ENCODE results near the gene KRTAP2-2. TPM values are rescaled to one million over a fixed set of nuclear protein-coding genes. Genes with fewer than 3 reads are reported as not detected.
"Not testable (repeated sequence)": the region's sequence is repeated elsewhere in the genome, so short reads cannot be mapped to it uniquely, and the experiment has no call there.

The KRTAP2-2 gene
- total and polyA plus RNA-seq, 4 donors: not detected

GRCh38 chr17:41065829-41066624 is 11.0 kb upstream of the KRTAP2-2 start, which contains the start of gene KRTAP2-4:
Gene KRTAP2-4 (minus strand): TSS chr17:41065879. CDS start chr17:41065845, 34 bp downstream.
- intact Hi-C loops (cut with DNase I): no loop called here
- H3K27ac ChIP-seq (ENCODE audit: low read depth in 1 of 2, low read length in 2 of 2): no peak within 1 kb of the TSS
- H3K4me1 ChIP-seq (ENCODE audit: control insufficient read depth in 1 of 2, insufficient read depth in 2 of 2, low read length in 2 of 2): no peaks in the 10 kb centered on the region
- DNase-seq (no peak), ATAC-seq (ENCODE audit: low FRiP score) (no peak)
- no peaks in the 10 kb centered on the region for H3K36me3 ChIP-seq (ENCODE audit: control insufficient read depth in 1 of 2, insufficient read depth in 2 of 2, low read length in 1 of 2)
- no peaks in the 10 kb centered on the region for H3K27me3 ChIP-seq (ENCODE audit: control insufficient read depth in 1 of 2, insufficient read depth in 2 of 2, low read length in 1 of 2)
- no peak within 1 kb of the TSS for H3K4me3 ChIP-seq (ENCODE audit: low read length in 2 of 2)
- WGBS, 2 donors: 84 to 91% methylated on average over 6 of the region's 6 CpGs
- H3K9me3 ChIP-seq (ENCODE audit: control insufficient read depth, low read length): no peaks in the 10 kb centered on the region

- 68 to 74% methylated on average over 6 to 7 of the region's 16 CpGs for WGBS, 2 donors
- H3K4me3 ChIP-seq (ENCODE audit: low read length in 2 of 2); intact Hi-C loops (cut with DNase I); H3K9me3 ChIP-seq (ENCODE audit: control insufficient read depth, low read length); H3K27me3 ChIP-seq (ENCODE audit: control insufficient read depth in 1 of 2, insufficient read depth in 2 of 2, low read length in 1 of 2); H3K4me1 ChIP-seq (ENCODE audit: control insufficient read depth in 1 of 2, insufficient read depth in 2 of 2, low read length in 2 of 2); DNase-seq; H3K36me3 ChIP-seq (ENCODE audit: control insufficient read depth in 1 of 2, insufficient read depth in 2 of 2, low read length in 1 of 2); H3K27ac ChIP-seq (ENCODE audit: low read depth in 1 of 2, low read length in 2 of 2); ATAC-seq (ENCODE audit: low FRiP score): not testable (repeated sequence)
These were observed 10.1 kb upstream of the KRTAP2-2 start for GRCh38 chr17:41065016-41065689.

GRCh38 chr17:41064301-41064700 is 9.3 kb upstream of the KRTAP2-2 start:
- 88 to 93% methylated on average over 1 of the region's 1 CpG for WGBS, 2 donors
- no peak overlapping the region for H3K4me3 ChIP-seq (ENCODE audit: low read length in 2 of 2)
- intact Hi-C loops (cut with DNase I): no loop called here

GRCh38 chr17:41063449-41063848 is 8.4 kb upstream of the KRTAP2-2 start:
- 89 to 90% methylated on average over 4 of the region's 4 CpGs for WGBS, 2 donors
- ATAC-seq (ENCODE audit: low FRiP score): no peak

More at GRCh38 chr17:41064301-41064700, 9.3 kb upstream of the KRTAP2-2 start:
- ATAC-seq (ENCODE audit: low FRiP score): no peak
- DNase-seq: no peak
- Histone ChIP-seq H3K4me1 (ENCODE audit: control insufficient read depth in 1 of 2, insufficient read depth in 2 of 2, low read length in 2 of 2) (no peaks in the 10 kb centered on the region), H3K27ac (ENCODE audit: low read depth in 1 of 2, low read length in 2 of 2) (no peak overlapping the region), H3K27me3 (ENCODE audit: control insufficient read depth in 1 of 2, insufficient read depth in 2 of 2, low read length in 1 of 2) (no peaks in the 10 kb centered on the region), H3K36me3 (ENCODE audit: control insufficient read depth in 1 of 2, insufficient read depth in 2 of 2, low read length in 1 of 2) (no peaks in the 10 kb centered on the region), H3K9me3 (ENCODE audit: control insufficient read depth, low read length) (no peaks in the 10 kb centered on the region)

GRCh38 chr17:41061964-41062363 is 6.9 kb upstream of the KRTAP2-2 start:
- Histone ChIP-seq H3K4me1 (ENCODE audit: control insufficient read depth in 1 of 2, insufficient read depth in 2 of 2, low read length in 2 of 2) (no peaks in the 10 kb centered on the region), H3K36me3 (ENCODE audit: control insufficient read depth in 1 of 2, insufficient read depth in 2 of 2, low read length in 1 of 2) (no peaks in the 10 kb centered on the region), H3K4me3 (ENCODE audit: low read length in 2 of 2) (no peak overlapping the region), H3K27ac (ENCODE audit: low read depth in 1 of 2, low read length in 2 of 2) (peak overlapping the region in 1 of 2 donors; percentile 3), H3K27me3 (ENCODE audit: control insufficient read depth in 1 of 2, insufficient read depth in 2 of 2, low read length in 1 of 2) (no peaks in the 10 kb centered on the region), H3K9me3 (ENCODE audit: control insufficient read depth, low read length) (no peaks in the 10 kb centered on the region)
- ATAC-seq (ENCODE audit: low FRiP score) (peak; percentile 48), DNase-seq (no peak)
- intact Hi-C loops (cut with DNase I): no loop called here
- WGBS, 2 donors: 0 to 17% methylated on average over 1 of the region's 1 CpG

More at GRCh38 chr17:41063449-41063848, 8.4 kb upstream of the KRTAP2-2 start:
- no peaks in the 10 kb centered on the region for H3K27me3 ChIP-seq (ENCODE audit: control insufficient read depth in 1 of 2, insufficient read depth in 2 of 2, low read length in 1 of 2)
- no peak for DNase-seq
- H3K27ac ChIP-seq (ENCODE audit: low read depth in 1 of 2, low read length in 2 of 2): no peak overlapping the region
- intact Hi-C loops (cut with DNase I): no loop called here
- H3K4me3 ChIP-seq (ENCODE audit: low read length in 2 of 2): no peak overlapping the region
- no peaks in the 10 kb centered on the region for H3K9me3 ChIP-seq (ENCODE audit: control insufficient read depth, low read length)
- no peaks in the 10 kb centered on the region for H3K36me3 ChIP-seq (ENCODE audit: control insufficient read depth in 1 of 2, insufficient read depth in 2 of 2, low read length in 1 of 2)
- H3K4me1 ChIP-seq (ENCODE audit: control insufficient read depth in 1 of 2, insufficient read depth in 2 of 2, low read length in 2 of 2): no peaks in the 10 kb centered on the region

- Histone ChIP-seq H3K9me3 (ENCODE audit: control insufficient read depth, low read length) (no peaks in the 10 kb centered on the region), H3K27me3 (ENCODE audit: control insufficient read depth in 1 of 2, insufficient read depth in 2 of 2, low read length in 1 of 2) (no peaks in the 10 kb centered on the region), H3K4me3 (ENCODE audit: low read length in 2 of 2) (no peak within 1 kb of the TSS), H3K4me1 (ENCODE audit: control insufficient read depth in 1 of 2, insufficient read depth in 2 of 2, low read length in 2 of 2) (no peaks in the 10 kb centered on the region), H3K36me3 (ENCODE audit: control insufficient read depth in 1 of 2, insufficient read depth in 2 of 2, low read length in 1 of 2) (no peaks in the 10 kb centered on the region), H3K27ac (ENCODE audit: low read depth in 1 of 2, low read length in 2 of 2) (no peak within 1 kb of the TSS)
- 47 to 55% methylated on average over 6 of the region's 6 CpGs for WGBS, 2 donors
- intact Hi-C loops (cut with DNase I): no loop called here
- DNase-seq (no peak), ATAC-seq (ENCODE audit: low FRiP score) (no peak)
These were observed 5.1 kb upstream of the KRTAP2-2 start, which contains the start of gene KRTAP2-3 for GRCh38 chr17:41060052-41060604. Gene KRTAP2-3 (minus strand): TSS chr17:41060114. CDS start chr17:41060050, 64 bp downstream.

GRCh38 chr17:41059276-41060051 is 4.4 kb upstream of the KRTAP2-2 start:
- H3K27me3 ChIP-seq (ENCODE audit: control insufficient read depth in 1 of 2, insufficient read depth in 2 of 2, low read length in 1 of 2); H3K4me3 ChIP-seq (ENCODE audit: low read length in 2 of 2); ATAC-seq (ENCODE audit: low FRiP score); intact Hi-C loops (cut with DNase I); H3K27ac ChIP-seq (ENCODE audit: low read depth in 1 of 2, low read length in 2 of 2); H3K36me3 ChIP-seq (ENCODE audit: control insufficient read depth in 1 of 2, insufficient read depth in 2 of 2, low read length in 1 of 2); H3K9me3 ChIP-seq (ENCODE audit: control insufficient read depth, low read length); H3K4me1 ChIP-seq (ENCODE audit: control insufficient read depth in 1 of 2, insufficient read depth in 2 of 2, low read length in 2 of 2); DNase-seq: not testable (repeated sequence)
- WGBS, 2 donors: 40 to 46% methylated on average over 9 to 14 of the region's 31 CpGs

- Histone ChIP-seq H3K4me1 (ENCODE audit: control insufficient read depth in 1 of 2, insufficient read depth in 2 of 2, low read length in 2 of 2) (no peaks in the 10 kb centered on the region), H3K9me3 (ENCODE audit: control insufficient read depth, low read length) (no peaks in the 10 kb centered on the region), H3K4me3 (ENCODE audit: low read length in 2 of 2) (no peak overlapping the region), H3K27me3 (ENCODE audit: control insufficient read depth in 1 of 2, insufficient read depth in 2 of 2, low read length in 1 of 2) (no peaks in the 10 kb centered on the region), H3K27ac (ENCODE audit: low read depth in 1 of 2, low read length in 2 of 2) (no peak overlapping the region), H3K36me3 (ENCODE audit: control insufficient read depth in 1 of 2, insufficient read depth in 2 of 2, low read length in 1 of 2) (no peaks in the 10 kb centered on the region)
- intact Hi-C loops (cut with DNase I): no loop called here
- 88 to 96% methylated on average over 5 of the region's 5 CpGs for WGBS, 2 donors
- no peak for DNase-seq
- ATAC-seq (ENCODE audit: low FRiP score): no peak
These were observed 3.7 kb upstream of the KRTAP2-2 start for GRCh38 chr17:41058741-41059140.
